RPMI8226 (cell line): ENCODE data around the gene TCF4.

ENCODE experiments used
- DNase-seq: peaks from one replicate; pipeline ENCODE4 v3.0.0-alpha.2; 2015

The TCF4 gene

DNA sequence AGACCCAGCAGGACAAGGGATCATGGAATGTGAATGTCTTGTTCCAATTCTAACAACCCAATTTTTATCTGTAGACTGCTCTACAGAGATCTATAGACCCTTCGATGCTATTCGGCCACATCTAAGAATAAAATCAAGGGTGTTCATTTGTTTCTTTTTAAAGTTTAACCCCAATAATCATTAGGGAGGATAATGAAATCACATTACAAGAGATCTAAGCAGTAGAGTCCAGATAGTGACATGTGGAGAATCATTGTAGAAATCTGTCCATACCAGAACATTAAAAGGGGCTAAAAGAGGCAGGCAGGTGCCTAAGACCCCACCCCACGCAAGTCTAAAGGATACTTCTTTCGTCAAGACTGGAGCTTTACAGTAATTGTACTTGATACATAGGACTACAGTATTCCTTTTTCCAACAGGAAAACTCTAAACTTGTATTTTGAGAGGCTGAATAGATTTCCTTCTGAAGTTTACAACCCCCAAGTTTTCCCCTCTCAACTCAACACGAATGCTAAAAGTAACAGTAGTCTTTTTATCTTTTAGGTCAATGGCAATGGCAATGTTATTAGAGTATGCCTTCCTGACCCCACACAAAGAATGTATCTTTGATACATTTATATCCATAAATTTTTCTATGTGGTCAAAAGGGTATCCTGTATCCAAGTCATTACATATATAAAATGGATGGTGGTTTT, 183.7 kb downstream of the TCF4 start:
- no peak for DNase-seq

DNA sequence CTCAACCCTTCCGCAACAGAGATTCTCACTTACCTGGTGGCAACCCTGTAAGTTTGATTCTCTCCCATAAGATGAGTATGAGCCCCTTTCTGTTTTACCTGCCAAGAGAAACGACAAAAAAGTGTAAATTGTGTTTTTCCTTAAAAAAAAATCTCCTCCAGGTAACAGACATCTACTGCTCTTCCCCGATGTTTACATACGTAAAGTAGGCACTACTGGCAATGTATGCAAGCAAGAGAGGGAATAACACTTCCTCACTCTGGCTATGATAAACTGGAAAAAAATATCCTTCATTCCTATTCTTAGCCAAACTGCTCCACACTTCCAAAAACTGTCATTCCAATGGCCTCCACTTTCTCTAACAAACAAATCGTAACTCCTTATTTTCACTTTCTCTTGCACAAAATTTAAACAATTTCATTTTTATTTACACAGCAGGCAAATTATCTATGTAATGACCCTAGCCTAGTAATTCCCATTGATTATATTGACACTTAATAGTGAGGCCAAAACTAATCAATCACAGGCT, 184.5 kb downstream of the TCF4 start:
- DNase-seq = no peak

DNA sequence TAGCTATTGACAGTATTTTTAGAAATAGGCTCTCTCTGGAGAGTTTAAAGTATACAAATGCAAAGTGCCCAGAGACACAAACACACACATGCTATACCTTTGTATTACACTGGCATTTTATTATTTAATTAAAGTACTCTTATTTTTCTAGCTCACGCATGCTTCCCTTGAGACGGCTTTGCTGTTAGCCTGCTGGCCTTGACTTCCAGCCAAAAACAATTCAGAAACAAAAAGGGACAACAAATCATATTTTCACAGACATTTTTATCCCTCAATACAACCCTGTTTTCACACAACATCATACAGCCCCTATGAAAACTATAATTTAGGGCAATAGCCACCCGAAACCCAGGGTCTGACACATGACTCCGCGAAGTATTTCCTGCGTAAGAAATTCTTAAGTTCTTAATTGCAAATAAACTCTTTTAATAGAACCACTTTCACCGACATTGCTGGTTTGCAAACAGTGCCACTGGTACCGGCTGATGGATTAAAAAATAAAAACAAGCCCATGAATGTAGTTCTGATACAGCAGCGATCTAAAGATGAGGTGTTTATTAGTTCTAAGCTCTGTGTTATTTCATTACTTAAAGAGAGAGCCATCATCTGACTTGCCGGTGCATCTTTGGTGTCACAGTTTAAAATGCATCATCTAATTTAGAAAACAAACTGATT, 185.1 kb downstream of the TCF4 start:
- no peak for DNase-seq

DNA sequence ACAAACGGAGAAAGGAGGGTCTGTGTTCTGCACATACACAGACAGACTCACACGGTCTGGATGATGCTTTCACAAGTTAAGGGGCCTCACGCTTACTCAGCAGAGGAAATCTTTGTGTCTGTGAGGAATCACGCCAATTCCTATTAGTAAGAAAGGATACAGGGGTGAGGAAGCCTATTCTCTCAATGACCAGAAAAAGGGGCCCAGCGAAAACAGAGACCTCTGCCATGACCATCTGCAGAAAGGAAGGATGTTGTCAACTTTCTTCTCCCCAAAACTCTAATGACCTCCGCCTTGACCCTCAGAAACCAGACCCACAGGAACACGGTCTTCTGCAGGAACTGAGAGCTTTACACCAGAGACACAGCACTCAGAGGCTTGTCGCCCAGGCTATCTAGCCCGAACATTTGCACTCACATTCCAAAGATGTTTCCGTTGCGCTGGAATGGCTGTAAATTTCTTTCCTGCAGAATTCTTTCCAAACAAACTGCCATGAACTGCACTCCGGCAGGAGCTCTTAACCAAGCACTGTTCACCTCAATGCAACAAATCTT, 186.3 kb downstream of the TCF4 start:
- DNase-seq = no peak

DNA sequence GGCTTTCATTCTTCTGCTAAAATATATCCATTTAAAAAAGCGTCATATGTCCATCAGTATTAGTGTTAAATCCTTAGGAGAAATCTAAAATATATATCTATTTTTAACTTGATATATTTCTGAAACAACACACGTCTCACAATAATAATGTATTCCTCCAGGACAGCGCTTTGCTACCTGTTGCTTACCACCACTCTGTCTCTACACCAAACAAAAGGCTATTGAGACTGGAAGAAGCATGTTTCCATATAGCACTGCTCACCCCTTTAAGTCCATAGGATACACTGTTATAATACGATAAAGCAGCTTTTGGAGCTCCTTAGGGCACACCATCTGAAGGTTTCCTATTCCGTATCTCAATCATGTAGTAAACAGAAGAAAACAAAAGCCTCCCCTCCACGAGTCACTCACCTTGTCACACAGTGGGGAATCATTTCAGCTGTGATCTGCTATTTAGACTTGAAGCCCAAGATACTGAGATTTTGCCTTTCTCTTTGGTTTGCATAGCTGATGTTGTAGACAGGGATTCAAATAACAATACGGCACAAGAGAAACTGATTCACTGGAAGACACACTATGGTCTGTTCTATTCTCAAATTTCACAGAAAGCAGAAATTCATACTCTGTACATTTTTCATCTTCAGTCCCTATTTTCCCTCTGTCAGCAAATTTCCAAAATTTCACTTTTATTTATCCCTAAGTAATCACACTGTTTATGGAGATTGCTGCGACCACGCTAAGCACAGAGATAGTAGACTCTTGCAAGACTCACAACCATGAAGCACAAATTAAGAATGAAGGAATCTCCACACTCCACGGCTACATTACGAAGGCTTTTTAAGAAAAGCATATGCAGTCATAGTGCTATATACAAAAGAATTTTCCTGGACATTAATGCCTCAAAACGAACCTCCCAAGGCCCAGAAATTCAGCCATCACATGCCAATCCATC, 187.1 kb downstream of the TCF4 start:
- DNase-seq = no peak

DNA sequence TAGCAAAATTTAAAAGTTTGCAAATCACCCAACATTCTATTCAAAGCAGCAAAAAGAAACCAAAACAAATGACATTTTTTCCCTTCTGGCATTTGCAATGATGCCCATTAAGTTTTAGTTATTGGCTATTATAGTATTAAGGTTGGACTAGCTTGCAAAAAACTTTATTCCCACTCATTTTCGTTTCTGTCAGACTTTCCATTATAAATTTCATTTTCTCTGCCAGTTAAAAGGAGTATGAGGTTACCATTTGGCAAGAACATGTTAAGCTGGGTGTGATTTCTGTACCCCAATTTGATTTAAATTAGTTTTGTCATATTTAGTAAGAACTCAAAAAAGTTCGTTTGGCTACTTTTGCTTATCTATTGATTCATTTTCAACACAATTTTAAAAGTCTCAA, 187.9 kb downstream of the TCF4 start:
- no peak for DNase-seq

DNA sequence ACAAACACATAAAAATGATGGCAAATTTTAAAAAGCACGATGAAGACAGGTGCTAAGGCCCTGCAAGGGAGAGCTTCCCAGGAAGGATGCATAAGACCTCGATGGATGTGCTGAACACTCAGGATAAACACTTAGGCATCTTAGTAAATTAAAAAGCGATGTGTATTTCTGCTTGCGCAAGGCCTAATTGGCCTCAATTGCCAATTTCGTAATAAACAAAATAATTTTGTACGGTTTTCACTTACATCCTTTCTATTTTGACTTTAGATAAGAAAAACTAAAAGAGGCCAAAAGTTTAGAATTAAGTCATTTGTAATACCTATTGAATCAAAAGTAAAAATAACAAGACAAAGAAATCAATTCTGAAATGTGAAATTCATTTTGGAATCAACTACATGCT, 189.1 kb downstream of the TCF4 start:
- no peak for DNase-seq

DNA sequence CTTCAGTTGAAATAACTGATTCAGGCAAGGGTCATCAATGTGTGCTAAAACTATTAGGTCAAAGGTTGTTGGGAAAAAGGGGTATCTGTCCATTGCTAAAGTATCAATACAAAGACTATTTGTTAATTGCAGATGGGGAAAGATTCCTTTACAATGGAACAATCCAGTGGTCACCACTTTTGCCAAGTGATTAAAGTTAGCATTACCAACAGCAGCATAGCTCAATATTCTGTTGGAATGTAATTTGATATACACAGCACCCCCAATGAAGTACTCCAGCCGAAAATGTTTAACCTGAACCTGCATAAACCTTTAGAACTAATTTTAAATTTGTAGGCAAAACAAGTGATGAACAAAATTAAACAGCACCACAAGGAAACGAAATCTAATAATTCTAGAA, 191.0 kb downstream of the TCF4 start:
- DNase-seq = no peak

DNA sequence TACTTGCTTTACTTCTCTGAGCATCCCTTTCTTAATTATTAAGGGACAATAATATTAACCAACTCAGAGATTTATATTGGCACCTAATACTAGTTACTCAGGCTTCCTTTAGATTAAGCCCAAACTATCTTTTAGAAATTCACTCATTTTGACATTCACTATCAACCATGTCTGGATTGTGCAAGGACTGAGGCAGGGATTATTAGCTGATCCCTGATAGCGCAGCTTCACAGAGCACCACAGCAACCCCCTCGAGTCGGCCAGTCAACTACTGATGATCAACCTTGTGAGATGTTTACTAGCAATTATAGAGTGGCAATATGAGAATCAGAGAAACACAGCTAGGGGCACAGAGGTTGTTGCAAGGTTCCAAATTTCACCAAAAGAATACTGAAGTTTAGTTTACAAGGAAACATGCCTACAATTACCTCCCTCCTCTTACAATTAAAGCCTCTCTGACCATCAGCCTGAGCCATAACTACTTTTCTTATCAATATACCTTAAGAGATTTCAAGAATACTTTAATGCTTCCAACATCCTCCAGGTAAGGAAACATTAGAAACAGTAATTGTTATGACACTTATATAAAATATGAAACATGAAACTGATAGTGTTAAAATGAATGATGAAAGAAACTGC, 191.6 kb downstream of the TCF4 start:
- no peak for DNase-seq

DNA sequence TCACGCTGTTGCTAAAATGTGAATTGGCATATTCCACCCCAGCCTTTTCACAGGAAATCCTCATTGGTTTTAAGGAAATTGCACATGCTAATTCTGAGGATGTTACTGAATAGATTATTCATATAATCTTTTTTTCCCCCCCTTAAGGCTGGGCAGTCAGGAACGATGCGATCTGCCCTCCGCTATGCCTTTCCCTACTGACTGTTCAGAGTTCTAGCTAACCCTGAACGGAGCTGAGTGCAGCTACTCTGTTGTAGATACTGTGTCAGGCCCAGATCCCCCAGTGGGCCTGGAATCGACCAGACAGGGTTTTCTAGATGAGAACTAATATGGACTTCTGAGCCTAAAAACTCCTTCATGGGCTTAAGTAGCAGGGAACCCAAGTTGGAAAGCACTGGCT, 192.2 kb downstream of the TCF4 start:
- no peak for DNase-seq

DNA sequence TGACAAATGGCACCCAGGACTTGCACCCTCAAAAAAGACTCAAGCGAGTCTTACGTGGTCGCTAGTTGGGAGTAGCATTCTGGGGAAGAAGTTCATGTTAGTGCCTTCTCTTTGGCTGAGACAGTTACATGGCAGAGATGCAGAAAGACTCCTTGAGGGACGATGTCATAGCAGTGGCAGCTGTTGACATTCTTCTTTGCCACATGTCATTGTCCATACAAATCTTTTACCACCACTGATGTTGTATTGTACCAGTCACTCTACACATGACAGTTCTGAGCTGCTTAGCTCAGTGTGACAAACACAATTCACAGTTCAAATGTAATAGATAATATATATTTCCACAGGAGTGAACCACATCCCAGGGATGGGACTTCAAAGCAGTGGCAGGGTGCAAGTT, 197.1 kb downstream of the TCF4 start:
- DNase-seq = no peak

DNA sequence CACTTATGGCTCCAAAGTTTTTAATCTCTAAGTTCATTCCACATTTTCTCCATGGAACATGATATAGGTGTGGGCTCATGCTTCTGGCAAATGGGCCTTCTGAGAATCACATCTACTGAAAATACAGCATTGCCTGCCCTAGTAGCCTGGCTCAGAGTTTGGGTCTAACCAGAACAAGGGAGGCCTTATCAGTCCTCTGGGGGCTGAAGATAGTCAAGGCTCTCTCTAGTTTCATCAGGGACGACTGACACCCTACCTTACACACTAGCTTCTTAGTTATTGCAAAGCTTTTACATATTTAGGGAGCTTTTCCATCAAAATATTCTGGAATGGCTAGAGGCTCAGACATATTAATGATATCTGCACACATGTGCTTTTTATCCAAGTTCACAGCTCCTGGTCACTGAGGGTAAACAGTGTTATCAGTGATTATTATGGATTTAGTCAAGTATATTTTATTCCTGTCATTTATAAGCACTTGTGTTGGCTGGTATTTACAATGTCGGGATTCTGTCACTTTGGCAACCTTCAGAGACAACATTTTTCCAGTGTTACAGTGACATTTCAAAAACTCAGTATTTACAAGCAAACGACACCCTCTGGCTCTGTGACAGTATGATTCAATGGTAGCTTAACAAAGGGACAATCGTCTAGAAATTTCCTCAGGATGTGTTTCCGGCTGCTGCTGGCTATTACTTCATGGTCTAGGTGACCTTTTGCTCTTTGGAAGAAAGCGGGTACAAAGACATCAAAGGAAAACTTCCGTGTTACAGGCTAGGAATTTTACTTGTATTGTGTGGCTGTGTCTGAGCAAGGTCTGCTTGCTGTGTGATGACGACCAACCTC, 200.6 kb downstream of the TCF4 start:
- no peak for DNase-seq

DNA sequence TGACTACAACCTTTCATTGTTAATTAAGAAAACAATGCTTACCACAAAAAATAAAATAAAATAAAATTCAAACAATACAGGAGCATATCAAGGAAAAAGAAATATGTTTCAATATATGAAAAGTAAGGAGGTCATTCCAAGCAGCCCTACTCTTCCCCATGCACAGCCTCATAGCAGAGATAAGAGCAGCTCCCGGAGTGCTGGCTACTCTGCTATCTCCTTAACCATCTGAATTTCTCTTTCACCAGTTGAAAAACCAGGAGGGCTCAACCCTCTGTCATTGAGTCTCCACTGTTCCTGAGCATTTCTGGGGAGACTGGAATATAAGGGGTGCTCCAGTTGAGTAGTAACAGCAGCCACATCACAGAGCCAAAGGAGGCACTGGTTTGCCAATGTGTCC, 201.4 kb downstream of the TCF4 start:
- DNase-seq = no peak

DNA sequence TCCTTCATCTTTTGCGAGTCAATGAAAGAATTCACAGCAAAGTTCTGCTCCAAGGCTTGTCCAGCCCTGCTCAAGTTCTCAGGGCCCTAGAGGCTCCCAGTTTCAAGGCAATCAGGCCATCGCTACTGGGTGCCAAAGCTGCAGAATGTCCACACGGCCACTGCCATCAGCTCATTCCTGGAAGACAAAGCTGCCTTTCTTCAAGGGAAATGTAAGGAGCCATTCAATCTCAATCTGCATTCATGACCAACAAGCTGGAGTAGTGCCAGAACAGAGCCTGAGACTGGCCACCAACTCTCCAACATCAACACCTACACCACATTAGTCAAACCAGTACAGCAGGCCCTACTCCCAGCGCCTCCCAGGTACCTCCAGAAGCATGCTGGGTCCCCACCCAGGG, 202.2 kb downstream of the TCF4 start:
- no peak for DNase-seq

DNA sequence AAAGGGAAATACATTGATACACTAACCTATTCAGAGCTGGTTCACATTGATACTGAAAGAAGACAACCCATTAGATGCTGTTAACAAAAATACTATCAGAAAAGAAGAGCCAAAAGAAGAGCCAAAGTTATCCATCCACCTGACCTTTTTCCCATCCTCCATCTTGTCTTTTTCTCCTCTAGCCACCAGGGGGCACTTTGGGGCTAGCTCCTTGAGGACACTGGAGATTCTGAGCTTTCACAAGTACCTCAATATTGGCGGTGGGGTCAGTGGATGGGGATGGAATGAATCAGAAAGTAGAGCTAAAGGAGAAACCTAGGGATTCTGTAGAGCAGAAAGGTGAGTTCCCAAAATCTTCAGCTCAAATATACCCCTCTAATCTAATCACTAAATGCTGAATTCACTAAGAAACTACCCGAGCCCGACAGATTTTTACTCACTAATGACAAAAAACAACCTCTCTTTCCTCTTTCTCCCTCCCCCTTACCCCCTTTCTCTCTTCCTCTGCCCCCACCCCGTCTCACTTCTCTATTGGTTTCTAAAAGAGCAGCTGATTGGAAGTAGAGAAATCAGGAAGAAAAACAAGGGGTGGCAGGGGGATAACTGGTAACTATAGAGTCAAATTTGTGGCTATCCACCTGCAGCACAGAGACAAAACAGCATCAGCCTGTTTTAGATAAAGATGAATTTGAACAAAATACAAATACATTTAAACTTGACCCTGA, 203.3 kb downstream of the TCF4 start:
- peak; percentile 65 for DNase-seq

DNA sequence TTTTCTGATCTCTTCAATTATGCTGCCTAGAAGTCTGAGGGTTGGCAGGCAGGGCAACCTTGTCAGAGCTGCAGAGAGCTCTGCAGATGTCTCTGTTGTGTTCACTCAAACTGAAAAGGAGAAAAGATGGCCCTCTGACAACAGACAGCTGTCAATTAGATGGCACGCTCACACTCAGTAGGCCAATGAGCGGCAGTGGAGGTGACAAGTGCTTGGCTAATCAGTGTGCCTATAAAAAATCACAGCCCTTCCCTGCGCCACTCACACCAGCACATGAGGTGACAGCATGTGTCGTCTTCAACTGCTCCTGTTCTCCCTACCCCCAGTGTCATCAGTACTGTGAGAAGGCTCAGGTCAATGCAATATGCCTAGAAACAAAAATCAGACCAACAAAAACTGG, 203.9 kb downstream of the TCF4 start:
- no peak for DNase-seq

DNA sequence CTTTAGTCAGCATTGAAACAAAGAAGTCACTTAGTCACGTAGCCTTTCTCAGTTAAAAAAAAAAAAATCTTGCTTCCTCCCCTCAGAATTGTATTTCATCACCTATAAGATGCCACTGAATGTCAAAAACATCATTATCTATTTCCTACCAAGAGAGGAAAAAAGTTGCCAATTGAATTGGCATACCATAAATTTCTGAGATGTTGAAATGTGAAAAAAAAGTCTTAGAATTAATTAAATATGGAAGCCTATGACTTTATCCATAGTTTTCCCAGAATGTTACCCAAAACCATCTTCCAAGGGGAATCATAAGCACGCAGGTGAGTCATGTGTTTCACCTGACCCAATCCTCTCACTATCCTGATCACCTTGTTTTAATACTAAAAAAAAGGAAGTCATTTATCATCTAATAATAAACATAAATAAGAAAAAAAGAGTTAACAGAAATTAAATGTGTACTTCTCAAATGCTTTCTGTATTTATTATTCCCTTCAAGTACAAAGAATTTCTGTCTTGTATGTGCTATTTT, 205.7 kb downstream of the TCF4 start:
- DNase-seq = no peak

DNA sequence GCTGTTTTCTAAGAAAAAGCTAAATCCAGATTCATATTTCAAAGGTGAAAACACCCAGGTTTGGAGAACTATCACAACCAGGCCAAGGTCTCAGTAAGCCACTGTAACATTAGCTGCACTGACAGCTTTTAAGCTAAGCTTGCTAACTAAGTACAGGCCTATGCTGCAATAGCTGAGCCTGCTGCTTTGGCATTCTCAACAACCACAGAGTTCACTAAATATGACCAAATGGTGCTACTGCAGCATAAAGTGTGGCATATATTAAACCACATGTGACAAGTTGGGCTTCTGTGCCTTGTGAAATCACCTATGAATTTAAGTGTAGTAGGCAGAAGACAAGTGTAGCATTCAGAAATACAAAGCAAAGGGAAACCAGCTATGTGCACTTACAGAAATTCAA, 206.7 kb downstream of the TCF4 start:
- peak; percentile 9 for DNase-seq

DNA sequence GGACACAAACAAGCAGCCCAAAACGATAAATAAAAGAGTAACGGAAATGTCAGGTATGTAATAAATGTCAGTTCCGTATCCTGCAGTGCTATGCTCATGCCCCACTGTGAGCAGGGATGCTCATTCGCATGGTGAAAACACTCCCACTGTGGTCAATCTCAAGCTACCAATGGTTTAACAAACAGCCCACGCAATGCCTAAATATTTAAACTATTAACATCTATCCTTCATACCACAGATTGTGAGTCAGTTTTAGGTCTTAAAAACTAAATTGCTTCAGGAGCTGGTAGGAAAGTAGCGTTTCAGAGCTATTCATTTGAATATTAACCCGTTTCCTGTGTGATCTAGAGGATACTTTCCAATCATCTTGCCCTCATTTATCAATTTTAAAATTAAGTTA, 207.4 kb downstream of the TCF4 start:
- DNase-seq = no peak

DNA sequence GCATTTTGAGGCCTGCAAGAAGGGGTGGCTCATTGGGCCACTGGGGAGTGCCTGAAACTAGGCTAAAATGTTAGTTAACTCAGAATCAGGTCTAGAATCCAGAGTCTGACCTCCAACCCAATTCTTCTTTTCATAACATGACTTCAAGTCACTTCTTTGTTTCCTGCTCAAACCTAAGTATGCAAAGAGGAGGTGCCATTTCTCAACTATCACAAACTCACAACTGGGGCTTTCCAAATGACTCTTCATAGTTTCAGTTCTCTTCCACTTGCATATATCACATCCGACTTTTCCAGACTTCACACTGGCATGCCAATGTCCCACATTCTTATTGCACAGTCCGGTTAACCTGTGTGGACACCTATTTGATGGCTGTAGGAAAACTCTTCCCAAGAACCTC, 211.6 kb downstream of the TCF4 start:
- no peak for DNase-seq

DNA sequence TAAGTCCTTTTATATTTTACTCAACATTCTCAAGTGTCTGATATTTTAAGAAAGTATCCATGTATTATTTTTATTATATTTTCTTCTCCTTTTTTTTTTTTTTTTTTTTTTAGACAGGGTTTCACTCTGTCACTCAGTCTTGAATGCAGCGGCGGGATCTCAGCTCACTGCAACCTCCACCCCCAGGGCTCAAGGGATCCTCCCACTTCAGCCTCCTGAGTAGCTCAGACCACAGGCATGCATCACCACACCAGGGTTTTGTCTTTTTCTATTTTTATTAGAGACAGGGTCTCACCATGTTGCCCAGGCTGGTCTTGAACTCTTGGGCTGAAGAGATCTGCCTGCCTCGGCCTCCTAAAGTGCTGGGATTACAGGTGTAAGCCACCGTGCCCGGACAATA, 212.1 kb downstream of the TCF4 start:
- DNase-seq = no peak
